Central memory CD8-positive, alpha-beta T cell (primary cell): ENCODE results near the gene PROCR.

Experiments
- ATAC-seq: fragments of 150-1000 bp; cut with Tn5 transposase; replicated peaks from 2 replicates; pipeline ENCODE4 v1.10.0; 2022; ENCODE audit warnings: mild to moderate bottlenecking, moderate FRiP score, moderate number of reproducible peaks; ENCODE audit not compliant: poor library complexity, severe bottlenecking; ENCODE audit errors: extremely low read depth
- DNase-seq, 2 donors: peaks; one replicate each; pipeline ENCODE4 v3.0.0; 2021; ENCODE audit warnings: low spot score in 2 of 2
- H3K27ac Mint-ChIP-seq: one replicate; pipeline ENCODE4 v1.8.0; 2022; ENCODE audit warnings: low read depth, mild to moderate bottlenecking, moderate library complexity, mixed read lengths
- H3K27me3 Mint-ChIP-seq: one replicate; pipeline ENCODE4 v1.8.0; 2022; ENCODE audit warnings: mixed read lengths
- H3K36me3 Mint-ChIP-seq: one replicate; pipeline ENCODE4 v1.8.0; 2022; ENCODE audit warnings: mild to moderate bottlenecking, moderate library complexity, mixed read lengths; ENCODE audit not compliant: insufficient read depth
- H3K4me1 Mint-ChIP-seq: one replicate; pipeline ENCODE4 v1.8.0; 2022; ENCODE audit warnings: mixed read lengths
- H3K4me3 Mint-ChIP-seq: one replicate; pipeline ENCODE4 v1.8.0; 2022; ENCODE audit warnings: mild to moderate bottlenecking, moderate library complexity, mixed read lengths
- H3K9me3 Mint-ChIP-seq: one replicate; pipeline ENCODE4 v1.8.0; 2022; ENCODE audit warnings: mixed read lengths

PROCR gene

DNA sequence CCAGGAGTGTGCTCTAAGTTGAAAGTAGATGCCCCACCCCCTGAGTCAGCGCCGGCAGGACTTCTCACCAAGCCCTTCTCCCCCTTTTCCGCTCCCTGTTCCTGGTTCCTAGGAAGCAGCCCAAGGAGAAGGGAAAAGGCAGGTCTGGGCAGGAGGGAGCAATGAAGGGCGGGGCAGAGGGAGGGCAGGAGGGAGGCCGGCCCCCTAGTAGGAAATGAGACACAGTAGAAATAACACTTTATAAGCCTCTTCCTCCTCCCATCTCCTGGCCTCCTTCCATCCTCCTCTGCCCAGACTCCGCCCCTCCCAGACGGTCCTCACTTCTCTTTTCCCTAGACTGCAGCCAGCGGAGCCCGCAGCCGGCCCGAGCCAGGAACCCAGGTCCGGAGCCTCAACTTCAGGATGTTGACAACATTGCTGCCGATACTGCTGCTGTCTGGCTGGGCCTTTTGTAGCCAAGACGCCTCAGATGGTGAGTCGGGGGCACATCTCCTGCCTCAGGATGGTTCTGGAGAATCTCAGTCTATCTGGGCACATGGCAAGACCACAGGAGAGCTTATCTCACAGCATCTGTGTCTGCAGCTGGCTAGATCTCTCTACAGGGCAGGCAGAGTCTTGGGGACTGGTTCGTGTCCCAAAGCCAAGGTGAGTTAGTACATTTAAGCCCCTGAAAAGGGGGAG, at the start of gene PROCR:
TSS of gene PROCR (plus strand) at position 320 of the 681 bp plus-strand sequence. CDS start at position 403, 83 bp downstream.
- H3K27ac Mint-ChIP-seq: peak within 1 kb of the TSS; percentile 88
- ATAC-seq (no peak), DNase-seq (no peak)
- H3K36me3 Mint-ChIP-seq: peaks cover 1% of the 10 kb centered on the region
- peak within 1 kb of the TSS; percentile 65 for H3K4me3 Mint-ChIP-seq
- no peaks in the 10 kb centered on the region for H3K27me3 Mint-ChIP-seq
- peaks cover 25% of the 10 kb centered on the region for H3K4me1 Mint-ChIP-seq
- H3K9me3 Mint-ChIP-seq: no peaks in the 10 kb centered on the region

DNA sequence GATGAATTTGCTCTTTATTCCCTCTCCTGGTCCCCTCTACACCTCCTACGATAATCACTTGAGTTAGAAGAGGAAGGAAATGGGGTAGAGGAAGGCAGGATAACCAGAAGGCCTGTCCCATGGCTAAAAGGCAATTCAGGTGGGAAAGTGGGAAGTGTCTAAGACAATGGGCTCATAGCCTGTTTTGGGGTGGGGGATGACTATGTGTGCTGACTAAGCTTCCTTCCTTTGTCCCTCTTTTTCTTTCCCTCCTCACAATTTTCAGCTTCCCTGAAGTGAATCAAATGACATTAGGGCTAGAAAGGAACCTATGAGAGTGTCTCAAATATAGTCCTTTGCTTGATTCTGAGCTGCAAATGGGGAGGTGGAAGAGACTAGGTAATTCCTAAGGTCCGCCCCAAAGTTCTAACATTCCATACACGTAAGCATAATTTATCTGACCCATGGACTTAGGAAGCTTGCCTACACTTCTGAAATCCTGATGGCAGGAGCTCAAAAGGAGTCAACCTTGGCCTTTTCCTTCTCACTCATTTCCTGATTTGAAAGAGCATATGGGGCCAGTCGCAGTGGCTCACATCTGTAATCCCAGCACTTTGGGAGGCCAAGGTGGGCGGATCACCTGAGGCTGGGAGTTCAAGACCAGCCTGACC, 49.0 kb upstream of the PROCR start:
- no peak for DNase-seq
- Mint-ChIP-seq H3K9me3 (no peaks in the 10 kb centered on the region), H3K4me3 (no peak overlapping the region), H3K27me3 (no peaks in the 10 kb centered on the region), H3K27ac (no peak overlapping the region), H3K36me3 (peaks cover 74% of the 10 kb centered on the region), H3K4me1 (no peaks in the 10 kb centered on the region)
- no peak for ATAC-seq

DNA sequence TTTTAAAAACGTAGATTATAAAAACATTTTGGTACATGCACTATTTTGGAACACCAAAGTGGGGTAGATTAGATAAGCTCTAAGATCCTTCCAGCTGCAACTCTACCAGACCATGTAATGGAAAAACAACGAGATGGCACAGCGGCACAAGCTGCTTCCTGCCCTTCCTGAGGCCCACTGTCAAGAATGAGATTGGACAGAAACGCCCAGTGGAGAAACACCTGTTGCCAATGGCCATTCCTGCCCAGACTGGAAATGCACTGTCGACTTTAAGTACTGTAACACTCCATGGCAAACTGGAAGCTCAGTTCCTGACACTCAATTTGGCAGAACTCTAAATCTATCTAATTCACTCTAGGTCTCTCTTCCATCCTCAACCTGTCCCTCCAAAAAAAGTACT, 46.1 kb upstream of the PROCR start:
- Mint-ChIP-seq H3K27ac (peak overlapping the region; percentile 69), H3K9me3 (no peaks in the 10 kb centered on the region), H3K36me3 (peaks cover 61% of the 10 kb centered on the region), H3K27me3 (no peaks in the 10 kb centered on the region), H3K4me1 (no peaks in the 10 kb centered on the region), H3K4me3 (no peak overlapping the region)
- no peak for ATAC-seq
- no peak for DNase-seq

DNA sequence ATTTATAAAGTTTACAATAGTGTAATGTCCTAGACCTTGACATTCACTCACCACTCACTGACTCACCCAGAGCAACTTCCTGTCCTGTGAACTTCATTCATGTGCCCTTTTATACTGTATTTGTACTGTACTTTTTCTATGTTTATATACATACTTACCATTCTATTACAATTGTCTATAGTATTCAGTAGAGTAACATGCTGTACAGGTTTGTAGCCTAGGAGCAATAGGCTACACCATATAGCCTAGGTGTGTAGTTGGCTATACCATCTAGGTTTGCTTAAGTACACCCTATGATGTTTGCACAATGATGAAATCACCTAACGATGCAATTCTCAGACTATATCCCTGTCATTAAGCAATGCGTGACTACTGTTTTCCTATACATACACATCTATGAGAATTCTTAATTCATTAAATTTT, 42.2 kb upstream of the PROCR start:
- DNase-seq: no peak

DNA sequence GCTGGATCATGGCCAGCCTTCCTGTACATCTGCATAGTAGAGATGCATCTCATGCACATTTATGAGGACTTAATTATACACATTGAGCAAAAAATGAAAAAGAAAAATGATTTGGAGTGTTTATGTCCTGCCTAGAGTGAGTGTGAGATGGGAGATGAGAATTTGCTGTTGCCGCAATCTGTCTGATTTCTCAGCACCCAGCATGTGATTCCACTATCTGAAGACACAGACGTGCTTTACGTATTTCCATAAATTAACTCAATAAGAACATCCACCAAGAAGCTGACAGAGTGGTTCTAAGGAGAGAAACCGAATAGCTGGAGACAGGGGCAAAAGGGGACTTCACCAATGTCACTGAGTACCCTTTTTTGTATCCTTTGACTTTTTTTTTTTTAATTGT, 39.9 kb upstream of the PROCR start:
- no peaks in the 10 kb centered on the region for H3K4me1 Mint-ChIP-seq
- H3K4me3 Mint-ChIP-seq: no peak overlapping the region
- H3K27ac Mint-ChIP-seq: peak overlapping the region; percentile 55
- ATAC-seq: no peak
- no peaks in the 10 kb centered on the region for H3K9me3 Mint-ChIP-seq
- no peaks in the 10 kb centered on the region for H3K27me3 Mint-ChIP-seq
- DNase-seq: no peak
- peaks cover 64% of the 10 kb centered on the region for H3K36me3 Mint-ChIP-seq

More for the DNA sequence above, 42.2 kb upstream of the PROCR start:
- H3K27ac Mint-ChIP-seq: no peak overlapping the region
- no peak for ATAC-seq
- H3K36me3 Mint-ChIP-seq: peaks cover 68% of the 10 kb centered on the region
- no peaks in the 10 kb centered on the region for H3K9me3 Mint-ChIP-seq
- H3K4me3 Mint-ChIP-seq: no peak overlapping the region
- no peaks in the 10 kb centered on the region for H3K27me3 Mint-ChIP-seq
- no peaks in the 10 kb centered on the region for H3K4me1 Mint-ChIP-seq

DNA sequence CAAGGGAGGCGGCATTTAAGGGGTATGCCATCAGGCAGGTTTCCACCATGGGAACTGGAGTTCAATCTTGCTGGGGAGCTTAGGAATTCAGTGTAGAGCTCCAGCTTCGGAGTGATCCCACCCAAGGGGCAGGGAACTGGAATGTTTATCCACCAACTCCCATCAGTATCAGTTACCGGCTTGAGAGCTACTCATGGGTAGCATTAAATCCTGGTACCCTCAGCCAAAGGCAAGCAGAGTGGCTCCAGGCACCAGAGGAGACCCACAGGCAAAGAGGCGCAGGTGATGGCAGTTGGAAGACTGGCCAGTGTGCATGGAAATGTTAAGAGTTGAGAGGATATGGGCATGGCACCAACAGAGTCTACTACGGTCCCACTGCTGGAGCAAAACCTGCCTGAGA, 38.8 kb upstream of the PROCR start:
- Mint-ChIP-seq H3K27me3 (no peaks in the 10 kb centered on the region), H3K4me3 (no peak overlapping the region), H3K27ac (no peak overlapping the region), H3K9me3 (no peaks in the 10 kb centered on the region), H3K36me3 (peaks cover 72% of the 10 kb centered on the region), H3K4me1 (no peaks in the 10 kb centered on the region)
- no peak for DNase-seq
- ATAC-seq: no peak

DNA sequence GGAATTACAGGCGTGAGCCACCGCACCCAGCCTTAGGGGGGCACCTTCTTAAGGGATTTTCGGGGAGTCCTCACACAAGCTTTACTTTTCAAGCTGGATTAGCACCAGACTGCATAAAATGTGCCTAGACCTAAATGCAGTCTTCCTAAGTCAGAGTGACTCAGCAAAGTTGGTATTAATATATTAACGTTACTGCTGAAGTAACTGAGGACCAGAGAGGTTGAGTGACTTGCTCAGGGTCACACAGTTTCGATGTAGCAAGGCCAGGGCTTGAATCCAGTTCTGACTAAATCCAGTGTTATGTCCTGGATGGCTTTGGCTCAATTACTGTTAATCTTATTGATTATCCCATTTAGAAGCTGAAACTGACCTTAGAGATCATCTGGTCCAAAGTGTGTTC, 38.1 kb upstream of the PROCR start:
- H3K36me3 Mint-ChIP-seq: peaks cover 73% of the 10 kb centered on the region
- no peaks in the 10 kb centered on the region for H3K27me3 Mint-ChIP-seq
- no peak for DNase-seq
- no peak overlapping the region for H3K27ac Mint-ChIP-seq
- no peak for ATAC-seq
- no peaks in the 10 kb centered on the region for H3K9me3 Mint-ChIP-seq
- no peak overlapping the region for H3K4me3 Mint-ChIP-seq
- H3K4me1 Mint-ChIP-seq: no peaks in the 10 kb centered on the region

DNA sequence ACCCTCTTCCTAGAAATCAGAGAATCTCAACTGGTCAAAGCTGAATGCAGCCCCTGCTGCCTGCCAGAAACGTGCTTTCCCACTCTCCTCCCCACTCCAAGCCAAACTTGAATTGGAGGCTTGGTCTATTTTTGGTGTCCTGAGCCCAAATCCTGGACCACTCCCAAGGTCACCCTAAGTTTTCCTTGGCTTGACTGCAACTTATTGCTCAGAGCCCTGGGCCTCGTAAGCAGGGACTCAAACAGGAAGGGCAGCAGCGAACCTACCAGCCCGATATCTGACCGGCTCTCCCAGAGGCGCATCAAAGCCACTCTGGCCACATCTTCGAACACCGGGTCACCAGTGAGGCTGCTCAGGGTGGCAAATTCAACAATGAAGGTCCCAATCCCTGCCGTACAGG, 37.4 kb upstream of the PROCR start:
- H3K27ac Mint-ChIP-seq: no peak overlapping the region
- ATAC-seq (no peak), DNase-seq (no peak)
- H3K36me3 Mint-ChIP-seq: peaks cover 77% of the 10 kb centered on the region
- H3K4me1 Mint-ChIP-seq: no peaks in the 10 kb centered on the region
- no peaks in the 10 kb centered on the region for H3K27me3 Mint-ChIP-seq
- no peak overlapping the region for H3K4me3 Mint-ChIP-seq
- H3K9me3 Mint-ChIP-seq: no peaks in the 10 kb centered on the region

DNA sequence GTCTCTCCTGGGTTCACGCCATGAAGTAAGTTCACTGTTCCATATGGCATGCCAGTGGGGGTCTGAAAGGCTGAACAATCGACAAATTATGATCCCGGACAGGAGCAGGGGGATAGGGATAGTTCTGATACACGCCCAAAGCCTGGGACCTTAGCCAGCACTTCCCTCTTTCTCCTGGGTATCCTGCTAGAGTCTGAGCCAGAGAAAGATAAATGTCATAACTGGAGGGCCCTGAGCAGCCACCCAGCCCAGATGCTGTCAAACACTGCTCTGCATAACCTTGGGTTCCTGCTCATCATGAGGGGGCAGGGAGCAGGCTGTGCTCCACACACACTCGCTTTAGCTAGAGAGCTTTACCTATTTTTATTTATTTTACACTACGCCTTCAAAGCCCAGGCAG, 37.0 kb upstream of the PROCR start:
- H3K4me3 Mint-ChIP-seq: no peak overlapping the region
- DNase-seq: no peak
- no peaks in the 10 kb centered on the region for H3K9me3 Mint-ChIP-seq

DNA sequence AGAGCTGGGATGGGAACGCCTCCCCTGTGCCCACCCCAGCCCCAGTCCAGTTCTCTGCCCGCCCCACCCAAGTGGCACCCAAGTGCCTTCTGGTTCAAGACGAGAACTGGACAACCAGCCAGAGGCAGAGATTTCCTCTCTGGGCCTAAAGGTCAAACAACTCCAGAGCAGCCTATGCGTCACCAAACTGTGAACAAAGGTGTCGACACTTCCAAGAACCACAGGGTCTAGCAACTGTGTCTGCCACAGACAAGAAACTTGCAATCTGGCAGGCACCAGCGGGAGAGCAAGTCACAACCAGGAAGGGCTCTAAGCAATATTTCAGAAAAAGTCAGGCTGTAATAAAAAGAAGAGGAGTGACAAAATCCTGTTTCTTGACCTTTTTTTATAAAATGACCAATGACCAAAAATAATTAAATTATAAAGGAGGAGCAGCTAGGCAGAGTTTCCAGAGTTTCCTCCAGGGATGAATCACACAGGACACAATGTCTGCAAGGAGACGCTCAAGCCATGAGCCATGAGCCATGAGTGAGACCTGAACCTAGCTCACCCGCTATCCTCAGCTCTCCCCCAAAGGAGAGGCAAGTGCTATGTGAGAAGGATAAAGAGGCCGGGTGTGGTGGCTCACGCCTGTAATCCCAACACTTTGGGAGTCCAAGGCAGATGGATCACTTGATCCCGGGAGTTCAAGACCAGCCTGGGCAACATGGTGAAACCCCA, 35.8 kb upstream of the PROCR start:
- Mint-ChIP-seq H3K4me3 (no peak overlapping the region), H3K9me3 (no peaks in the 10 kb centered on the region), H3K27me3 (no peaks in the 10 kb centered on the region), H3K4me1 (peaks cover 6% of the 10 kb centered on the region), H3K36me3 (peaks cover 79% of the 10 kb centered on the region), H3K27ac (no peak overlapping the region)
- no peak for ATAC-seq
- no peak for DNase-seq

More for the DNA sequence above, 37.0 kb upstream of the PROCR start:
- no peak for ATAC-seq
- Mint-ChIP-seq H3K4me1 (no peaks in the 10 kb centered on the region), H3K27me3 (no peaks in the 10 kb centered on the region), H3K27ac (no peak overlapping the region), H3K36me3 (peaks cover 78% of the 10 kb centered on the region)

DNA sequence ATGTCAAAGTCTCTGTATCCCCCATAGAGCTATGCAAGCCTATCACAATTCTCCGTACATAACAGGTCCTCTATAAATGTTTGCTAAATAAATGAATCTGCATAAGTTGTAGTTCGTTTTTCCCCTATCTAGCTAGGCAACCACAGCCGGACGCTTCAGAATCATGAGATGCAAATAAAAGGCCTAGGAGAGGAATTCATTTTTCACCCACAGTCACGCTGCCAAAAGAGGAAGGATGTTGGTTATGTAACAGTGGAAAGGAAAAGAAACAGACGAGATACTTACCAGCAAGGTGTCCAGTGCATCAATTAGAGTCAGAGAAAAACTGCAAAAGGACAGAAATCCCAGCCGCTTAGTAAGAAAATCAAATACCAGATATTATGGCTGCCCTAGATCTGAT, 27.2 kb upstream of the PROCR start:
- Mint-ChIP-seq H3K27ac (no peak overlapping the region), H3K4me3 (peak overlapping the region; percentile 46)

DNA sequence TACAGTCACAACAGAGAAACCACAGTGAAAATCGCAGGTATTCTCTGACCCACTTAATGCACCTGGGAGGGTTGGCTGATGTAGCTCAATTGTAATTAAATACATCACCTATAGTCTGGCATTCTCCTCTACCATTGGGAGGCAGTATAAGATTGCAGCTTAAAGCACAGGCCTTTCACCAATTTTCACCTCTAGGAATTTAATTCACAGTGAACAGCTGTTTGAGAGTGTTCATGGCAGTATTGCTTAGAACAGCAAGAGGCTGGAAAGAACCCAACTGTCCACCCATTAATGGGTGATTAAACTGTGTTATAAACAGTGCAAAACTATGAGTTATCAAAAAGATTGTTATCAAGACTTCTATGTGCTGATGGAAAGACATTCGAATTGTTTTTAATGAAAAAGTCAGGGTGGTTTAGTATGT, 26.7 kb upstream of the PROCR start:
- no peaks in the 10 kb centered on the region for H3K27me3 Mint-ChIP-seq
- H3K9me3 Mint-ChIP-seq: no peaks in the 10 kb centered on the region
- peak overlapping the region; percentile 46 for H3K4me3 Mint-ChIP-seq
- no peak for DNase-seq
- peak; percentile 24 for ATAC-seq
- peaks cover 34% of the 10 kb centered on the region for H3K36me3 Mint-ChIP-seq
- H3K4me1 Mint-ChIP-seq: peaks cover 37% of the 10 kb centered on the region
- no peak overlapping the region for H3K27ac Mint-ChIP-seq

More for the DNA sequence above, 27.2 kb upstream of the PROCR start:
- Mint-ChIP-seq H3K9me3 (no peaks in the 10 kb centered on the region), H3K4me1 (peaks cover 37% of the 10 kb centered on the region), H3K27me3 (no peaks in the 10 kb centered on the region), H3K36me3 (peaks cover 38% of the 10 kb centered on the region)
- no peak for DNase-seq
- ATAC-seq: no peak
